ENCODE measurements around the gene SEC16B. TPM values are rescaled to one million over a fixed set of nuclear protein-coding genes. Genes with fewer than 3 reads are reported as not detected.
A peak's percentile ranks its signal among the peaks of the same experiment; 100 is the strongest.

Gene SEC16B
- total RNA-seq, 4 donors from 2014 or later, result 4.7 to 16.9 (median 11.9) TPM

- no peak for TF ChIP-seq CTCF (IDR thresholded peaks at IDR 0.05)
- H3K27me3 ChIP-seq, result no peaks in the 10 kb centered on the region
- H3K27ac ChIP-seq, result no peak overlapping the region
- intact Hi-C loops (cut with DNase I; ENCODE audit: low total_unique reads), result no loop called here
- no peak overlapping the region for H3K4me3 ChIP-seq
- H3K9me3 ChIP-seq, result no peaks in the 10 kb centered on the region
- H3K36me3 ChIP-seq, result no peaks in the 10 kb centered on the region
- no peaks in the 10 kb centered on the region for H3K4me1 ChIP-seq
- no peak for DNase-seq
Observed at GRCh38 chr1:177953549-177953948, 16.3 kb downstream of the SEC16B start.

DNA sequence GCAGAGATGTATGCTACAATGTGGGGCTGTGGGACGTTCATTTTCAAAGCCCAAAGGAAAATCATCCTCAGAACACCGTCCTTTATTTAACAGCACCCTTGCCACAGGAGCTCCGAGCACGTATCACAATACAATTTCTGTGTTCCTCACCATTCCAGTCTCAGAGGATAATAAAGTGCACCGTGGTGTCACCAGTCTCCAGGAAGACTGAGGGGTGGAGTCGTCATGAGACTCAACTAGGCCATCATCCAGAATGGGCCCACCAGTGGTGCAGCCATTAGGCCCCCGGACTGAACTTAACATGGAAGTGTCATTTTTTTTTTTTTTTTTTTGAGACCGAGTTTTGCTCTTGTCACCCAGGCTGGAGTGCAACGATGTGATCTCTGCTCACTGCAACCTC is 17.2 kb downstream of the SEC16B start:
- Histone ChIP-seq H3K4me1 (no peaks in the 10 kb centered on the region), H3K4me3 (no peak overlapping the region), H3K27me3 (no peaks in the 10 kb centered on the region), H3K36me3 (no peaks in the 10 kb centered on the region), H3K9me3 (no peaks in the 10 kb centered on the region), H3K27ac (no peak overlapping the region)
- intact Hi-C loops (cut with DNase I; ENCODE audit: low total_unique reads), result no loop called here
- no peak for DNase-seq
- TF ChIP-seq CTCF (IDR thresholded peaks at IDR 0.05) (no peak), POLR2A (IDR thresholded peaks at IDR 0.05) (no peak)

- DNase-seq, result no peak
- Histone ChIP-seq H3K27me3 (no peaks in the 10 kb centered on the region), H3K4me1 (no peaks in the 10 kb centered on the region), H3K9me3 (no peaks in the 10 kb centered on the region), H3K36me3 (no peaks in the 10 kb centered on the region), H3K27ac (no peak overlapping the region), H3K4me3 (no peak overlapping the region)
- intact Hi-C loops (cut with DNase I; ENCODE audit: low total_unique reads), result no loop called here
- TF ChIP-seq POLR2A (IDR thresholded peaks at IDR 0.05), result no peak
- no peak for TF ChIP-seq CTCF (IDR thresholded peaks at IDR 0.05)
Observed at GRCh38 chr1:177952249-177952648, 17.6 kb downstream of the SEC16B start.

GRCh38 chr1:177950506-177950905 is 19.4 kb downstream of the SEC16B start:
- Histone ChIP-seq H3K27ac (no peak overlapping the region), H3K27me3 (no peaks in the 10 kb centered on the region), H3K4me3 (no peak overlapping the region), H3K36me3 (no peaks in the 10 kb centered on the region), H3K9me3 (no peaks in the 10 kb centered on the region), H3K4me1 (no peaks in the 10 kb centered on the region)
- intact Hi-C loops (cut with DNase I; ENCODE audit: low total_unique reads), result no loop called here
- TF ChIP-seq CTCF (IDR thresholded peaks at IDR 0.05) (no peak), POLR2A (IDR thresholded peaks at IDR 0.05) (no peak)
- DNase-seq, result no peak

DNA sequence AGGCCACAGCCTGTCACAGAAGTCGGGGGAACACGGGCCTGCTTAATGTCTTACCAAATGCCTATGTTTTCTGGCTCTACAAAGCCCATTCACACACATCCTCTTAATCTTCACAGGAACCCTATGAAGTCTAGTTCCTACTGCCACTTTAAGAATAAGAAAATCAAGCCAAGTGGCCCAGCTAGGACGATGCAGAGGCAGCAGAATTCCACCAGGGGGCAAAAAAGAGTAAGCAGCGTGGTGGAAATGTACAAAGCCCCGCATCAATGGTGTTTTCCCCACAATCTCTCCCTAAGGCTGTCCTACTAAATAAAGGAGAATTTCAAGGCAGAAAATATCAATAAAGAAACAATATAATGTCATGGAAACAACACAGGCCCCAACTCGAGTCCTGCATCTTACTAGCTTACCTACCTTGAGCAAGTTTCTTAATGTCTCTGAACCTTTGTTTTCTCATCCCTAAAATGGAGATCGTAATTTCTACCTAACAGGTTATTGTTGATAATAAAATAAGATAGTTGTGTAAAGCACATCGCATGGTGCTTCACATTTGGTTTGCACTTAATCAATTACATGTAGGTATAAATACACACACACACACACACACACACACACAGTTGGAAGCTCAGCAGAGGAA is 21.4 kb downstream of the SEC16B start:
- peak; percentile 60 to 64 for DNase-seq
- TF ChIP-seq CTCF (IDR thresholded peaks at IDR 0.05) (peak; percentile 72 to 87 (median 81)), POLR2A (IDR thresholded peaks at IDR 0.05) (no peak)
- Histone ChIP-seq H3K27me3 (no peaks in the 10 kb centered on the region), H3K4me1 (peaks cover 0 to 3% of the 10 kb centered on the region in 2 donors), H3K27ac (no peak overlapping the region), H3K4me3 (no peak overlapping the region), H3K36me3 (no peaks in the 10 kb centered on the region), H3K9me3 (no peaks in the 10 kb centered on the region)
- intact Hi-C loops (cut with DNase I; ENCODE audit: low total_unique reads), result no loop called here
